H1 (cell line): ENCODE results near the gene H2AZ2.

Experiments
- GABPA ChIP-seq: IDR thresholded peaks from 2 replicates; pipeline ENCODE4 v1.6.1; 2011; ENCODE audit warnings: mild to moderate bottlenecking, low read length, moderate library complexity, borderline replicate concordance; ENCODE audit not compliant: insufficient read depth
- POLR2A ChIP-seq, 2 experiments: IDR thresholded peaks; 1 replicate in 1 of 2; 2 replicates in 1 of 2; pipeline ENCODE4 v1.6.1; 2011; ENCODE audit warnings: low read depth in 2 of 2, low read length in 2 of 2, mild to moderate bottlenecking in 2 of 2; ENCODE audit errors: control extremely low read depth in 1 of 2
- RNF2 ChIP-seq: fragments of 200-900, 300-1000 bp; sonication (generic); IDR thresholded peaks from 2 replicates; pipeline ENCODE4 v1.7.1; 2016; ENCODE audit warnings: borderline replicate concordance, low read depth, mild to moderate bottlenecking, antibody characterized with exemption, low read length; ENCODE audit not compliant: poor library complexity, severe bottlenecking; ENCODE audit errors: missing control alignments
- TAF7 ChIP-seq: optimal IDR thresholded peaks from 2 replicates; pipeline ENCODE3; 2011; ENCODE audit warnings: low read depth, mild to moderate bottlenecking, inconsistent platforms, low read length, moderate library complexity, borderline replicate concordance
- TEAD4 ChIP-seq: IDR thresholded peaks from 2 replicates; pipeline ENCODE4 v1.6.1; 2012; ENCODE audit warnings: low read depth, low read length, inconsistent platforms, mixed read lengths

DNA sequence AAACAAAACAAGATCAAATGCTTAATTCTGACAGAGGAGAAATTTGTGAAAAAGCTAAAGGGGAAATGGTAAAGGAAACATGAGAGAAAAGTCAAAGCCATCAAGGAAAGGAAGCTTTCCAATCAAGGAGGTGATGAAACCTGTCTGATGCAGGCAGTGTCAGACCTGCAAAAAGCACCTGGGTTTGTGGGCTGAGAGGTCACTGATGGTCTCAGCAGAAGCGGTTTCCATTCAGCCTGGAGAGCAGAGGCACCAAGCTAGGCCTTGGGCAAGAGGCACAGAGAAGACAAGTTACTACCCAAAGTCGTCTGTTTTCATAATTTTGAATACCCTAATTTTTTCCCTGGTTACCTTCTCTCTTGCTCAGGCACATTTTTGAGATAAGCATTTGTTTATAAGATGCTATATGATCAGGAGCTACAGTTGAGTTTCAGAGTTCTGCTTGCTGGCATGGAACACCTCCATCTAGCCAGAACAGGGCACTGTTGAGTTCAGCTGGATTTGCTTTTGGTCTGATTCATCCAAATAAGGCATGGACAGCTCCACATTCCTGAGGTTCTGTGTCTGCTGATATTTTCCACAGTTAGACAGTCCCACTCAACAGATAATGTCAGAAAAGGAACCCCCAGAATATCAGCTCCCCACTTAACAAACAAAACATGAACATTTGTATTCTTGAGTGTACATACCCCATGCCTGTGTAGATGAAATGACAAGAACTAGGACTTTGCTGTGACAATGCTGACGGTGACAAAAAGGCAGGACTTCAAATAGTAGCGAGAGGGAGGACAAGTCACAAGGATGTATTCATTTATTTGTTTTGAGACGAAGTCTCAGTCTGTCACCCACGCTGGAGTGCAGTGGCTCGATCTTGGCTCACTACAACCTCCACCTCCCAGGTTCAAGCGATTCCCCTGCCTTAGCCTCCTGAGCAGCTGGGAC, 56.3 kb downstream of the H2AZ2 start:
- TF ChIP-seq RNF2 (no peak), TEAD4 (no peak), POLR2A (IDR thresholded peaks at IDR 0.05; ENCODE audit: control extremely low read depth in 1 of 2, low read depth in 2 of 2, low read length in 2 of 2) (no peak), GABPA (no peak), TAF7 (no peak)
